ENCODE measurements around the gene EXOC1. TPM values are rescaled to one million over a fixed set of nuclear protein-coding genes. Genes with fewer than 3 reads are reported as not detected.

Gene EXOC1
- total and polyA plus RNA-seq, 2 experiments from 2014 or later: 13.4 to 22.2 TPM

DNA sequence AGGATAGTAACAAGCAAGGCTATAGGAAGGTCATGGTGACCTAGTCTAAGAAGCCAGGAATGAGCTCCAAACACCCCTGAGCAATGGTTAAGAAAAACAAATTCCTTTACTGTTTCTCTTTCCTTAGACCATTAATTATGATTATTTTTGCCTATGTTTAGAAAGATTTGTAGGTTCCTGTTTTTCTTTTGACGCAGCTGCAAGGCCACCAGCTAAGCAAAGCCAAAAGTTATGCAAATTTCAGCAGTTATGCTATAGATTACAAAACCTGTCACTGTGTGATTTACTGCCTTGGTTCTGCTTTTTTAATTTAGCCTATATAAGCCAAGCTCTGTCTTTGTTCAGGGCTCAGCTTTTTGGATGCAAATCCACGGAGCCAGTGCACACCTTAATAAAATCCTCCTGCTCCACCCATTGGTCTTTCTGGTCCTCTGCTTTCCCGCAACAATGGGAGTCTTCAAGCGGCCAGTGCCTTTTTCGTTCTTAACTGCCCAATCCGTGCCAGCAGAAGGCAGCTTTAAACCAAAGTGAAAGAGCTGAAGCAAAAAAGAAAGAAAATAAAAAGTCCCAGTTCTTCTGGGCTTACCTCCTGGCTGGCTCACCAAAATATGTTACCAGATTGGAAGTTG lies 93.9 kb downstream of the EXOC1 start:
- H3K4me3 Mint-ChIP-seq: peak overlapping the region; percentile 8; the same call in 1 of the 3 replicates
- peaks cover 26% of the 10 kb centered on the region for H3K79me2 ChIP-seq (replicated peaks; ENCODE audit: insufficient read depth)
- ATAC-seq (no peak), DNase-seq (ENCODE audit: low spot score) (no peak)
- peaks cover 6% of the 10 kb centered on the region for H3F3A ChIP-seq (replicated peaks; ENCODE audit: low read depth)
- TF ChIP-seq POLR2AphosphoS5 (IDR thresholded peaks at IDR 0.05; ENCODE audit: low read depth) (no peak), ZNF331 (CRISPR knock-in tag; IDR thresholded peaks at IDR 0.05; ENCODE audit: low read depth) (no peak), CREB1 (CRISPR knock-in tag; IDR thresholded peaks at IDR 0.05; ENCODE audit: low read depth) (no peak), ZNF114 (CRISPR knock-in tag; IDR thresholded peaks at IDR 0.05) (no peak), EZH2phosphoT487 (IDR thresholded peaks at IDR 0.05; ENCODE audit: unreplicated experiment) (no peak), STAT1 (IDR thresholded peaks at IDR 0.05; ENCODE audit: unreplicated experiment) (no peak), NANOG (IDR thresholded peaks at IDR 0.05; ENCODE audit: borderline replicate concordance) (no peak), EZH2 (IDR thresholded peaks at IDR 0.05; ENCODE audit: low read depth, unreplicated experiment) (no peak), JUNB (IDR thresholded peaks at IDR 0.05; ENCODE audit: unreplicated experiment) (no peak)
- TF ChIP-seq, protein P1, sequence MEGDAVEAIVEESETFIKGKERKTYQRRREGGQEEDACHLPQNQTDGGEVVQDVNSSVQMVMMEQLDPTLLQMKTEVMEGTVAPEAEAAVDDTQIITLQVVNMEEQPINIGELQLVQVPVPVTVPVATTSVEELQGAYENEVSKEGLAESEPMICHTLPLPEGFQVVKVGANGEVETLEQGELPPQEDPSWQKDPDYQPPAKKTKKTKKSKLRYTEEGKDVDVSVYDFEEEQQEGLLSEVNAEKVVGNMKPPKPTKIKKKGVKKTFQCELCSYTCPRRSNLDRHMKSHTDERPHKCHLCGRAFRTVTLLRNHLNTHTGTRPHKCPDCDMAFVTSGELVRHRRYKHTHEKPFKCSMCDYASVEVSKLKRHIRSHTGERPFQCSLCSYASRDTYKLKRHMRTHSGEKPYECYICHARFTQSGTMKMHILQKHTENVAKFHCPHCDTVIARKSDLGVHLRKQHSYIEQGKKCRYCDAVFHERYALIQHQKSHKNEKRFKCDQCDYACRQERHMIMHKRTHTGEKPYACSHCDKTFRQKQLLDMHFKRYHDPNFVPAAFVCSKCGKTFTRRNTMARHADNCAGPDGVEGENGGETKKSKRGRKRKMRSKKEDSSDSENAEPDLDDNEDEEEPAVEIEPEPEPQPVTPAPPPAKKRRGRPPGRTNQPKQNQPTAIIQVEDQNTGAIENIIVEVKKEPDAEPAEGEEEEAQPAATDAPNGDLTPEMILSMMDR (conservative IDR thresholded peaks at IDR 0.05; ENCODE audit: low read depth in 2 of 2): no peak
- TF ChIP-seq, protein P2, sequence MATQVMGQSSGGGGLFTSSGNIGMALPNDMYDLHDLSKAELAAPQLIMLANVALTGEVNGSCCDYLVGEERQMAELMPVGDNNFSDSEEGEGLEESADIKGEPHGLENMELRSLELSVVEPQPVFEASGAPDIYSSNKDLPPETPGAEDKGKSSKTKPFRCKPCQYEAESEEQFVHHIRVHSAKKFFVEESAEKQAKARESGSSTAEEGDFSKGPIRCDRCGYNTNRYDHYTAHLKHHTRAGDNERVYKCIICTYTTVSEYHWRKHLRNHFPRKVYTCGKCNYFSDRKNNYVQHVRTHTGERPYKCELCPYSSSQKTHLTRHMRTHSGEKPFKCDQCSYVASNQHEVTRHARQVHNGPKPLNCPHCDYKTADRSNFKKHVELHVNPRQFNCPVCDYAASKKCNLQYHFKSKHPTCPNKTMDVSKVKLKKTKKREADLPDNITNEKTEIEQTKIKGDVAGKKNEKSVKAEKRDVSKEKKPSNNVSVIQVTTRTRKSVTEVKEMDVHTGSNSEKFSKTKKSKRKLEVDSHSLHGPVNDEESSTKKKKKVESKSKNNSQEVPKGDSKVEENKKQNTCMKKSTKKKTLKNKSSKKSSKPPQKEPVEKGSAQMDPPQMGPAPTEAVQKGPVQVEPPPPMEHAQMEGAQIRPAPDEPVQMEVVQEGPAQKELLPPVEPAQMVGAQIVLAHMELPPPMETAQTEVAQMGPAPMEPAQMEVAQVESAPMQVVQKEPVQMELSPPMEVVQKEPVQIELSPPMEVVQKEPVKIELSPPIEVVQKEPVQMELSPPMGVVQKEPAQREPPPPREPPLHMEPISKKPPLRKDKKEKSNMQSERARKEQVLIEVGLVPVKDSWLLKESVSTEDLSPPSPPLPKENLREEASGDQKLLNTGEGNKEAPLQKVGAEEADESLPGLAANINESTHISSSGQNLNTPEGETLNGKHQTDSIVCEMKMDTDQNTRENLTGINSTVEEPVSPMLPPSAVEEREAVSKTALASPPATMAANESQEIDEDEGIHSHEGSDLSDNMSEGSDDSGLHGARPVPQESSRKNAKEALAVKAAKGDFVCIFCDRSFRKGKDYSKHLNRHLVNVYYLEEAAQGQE (IDR thresholded peaks at IDR 0.05; ENCODE audit: unreplicated experiment): no peak
- TF ChIP-seq, protein P3, sequence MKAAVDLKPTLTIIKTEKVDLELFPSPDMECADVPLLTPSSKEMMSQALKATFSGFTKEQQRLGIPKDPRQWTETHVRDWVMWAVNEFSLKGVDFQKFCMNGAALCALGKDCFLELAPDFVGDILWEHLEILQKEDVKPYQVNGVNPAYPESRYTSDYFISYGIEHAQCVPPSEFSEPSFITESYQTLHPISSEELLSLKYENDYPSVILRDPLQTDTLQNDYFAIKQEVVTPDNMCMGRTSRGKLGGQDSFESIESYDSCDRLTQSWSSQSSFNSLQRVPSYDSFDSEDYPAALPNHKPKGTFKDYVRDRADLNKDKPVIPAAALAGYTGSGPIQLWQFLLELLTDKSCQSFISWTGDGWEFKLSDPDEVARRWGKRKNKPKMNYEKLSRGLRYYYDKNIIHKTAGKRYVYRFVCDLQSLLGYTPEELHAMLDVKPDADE (IDR thresholded peaks at IDR 0.05): no peak
- TF ChIP-seq, protein P4, sequence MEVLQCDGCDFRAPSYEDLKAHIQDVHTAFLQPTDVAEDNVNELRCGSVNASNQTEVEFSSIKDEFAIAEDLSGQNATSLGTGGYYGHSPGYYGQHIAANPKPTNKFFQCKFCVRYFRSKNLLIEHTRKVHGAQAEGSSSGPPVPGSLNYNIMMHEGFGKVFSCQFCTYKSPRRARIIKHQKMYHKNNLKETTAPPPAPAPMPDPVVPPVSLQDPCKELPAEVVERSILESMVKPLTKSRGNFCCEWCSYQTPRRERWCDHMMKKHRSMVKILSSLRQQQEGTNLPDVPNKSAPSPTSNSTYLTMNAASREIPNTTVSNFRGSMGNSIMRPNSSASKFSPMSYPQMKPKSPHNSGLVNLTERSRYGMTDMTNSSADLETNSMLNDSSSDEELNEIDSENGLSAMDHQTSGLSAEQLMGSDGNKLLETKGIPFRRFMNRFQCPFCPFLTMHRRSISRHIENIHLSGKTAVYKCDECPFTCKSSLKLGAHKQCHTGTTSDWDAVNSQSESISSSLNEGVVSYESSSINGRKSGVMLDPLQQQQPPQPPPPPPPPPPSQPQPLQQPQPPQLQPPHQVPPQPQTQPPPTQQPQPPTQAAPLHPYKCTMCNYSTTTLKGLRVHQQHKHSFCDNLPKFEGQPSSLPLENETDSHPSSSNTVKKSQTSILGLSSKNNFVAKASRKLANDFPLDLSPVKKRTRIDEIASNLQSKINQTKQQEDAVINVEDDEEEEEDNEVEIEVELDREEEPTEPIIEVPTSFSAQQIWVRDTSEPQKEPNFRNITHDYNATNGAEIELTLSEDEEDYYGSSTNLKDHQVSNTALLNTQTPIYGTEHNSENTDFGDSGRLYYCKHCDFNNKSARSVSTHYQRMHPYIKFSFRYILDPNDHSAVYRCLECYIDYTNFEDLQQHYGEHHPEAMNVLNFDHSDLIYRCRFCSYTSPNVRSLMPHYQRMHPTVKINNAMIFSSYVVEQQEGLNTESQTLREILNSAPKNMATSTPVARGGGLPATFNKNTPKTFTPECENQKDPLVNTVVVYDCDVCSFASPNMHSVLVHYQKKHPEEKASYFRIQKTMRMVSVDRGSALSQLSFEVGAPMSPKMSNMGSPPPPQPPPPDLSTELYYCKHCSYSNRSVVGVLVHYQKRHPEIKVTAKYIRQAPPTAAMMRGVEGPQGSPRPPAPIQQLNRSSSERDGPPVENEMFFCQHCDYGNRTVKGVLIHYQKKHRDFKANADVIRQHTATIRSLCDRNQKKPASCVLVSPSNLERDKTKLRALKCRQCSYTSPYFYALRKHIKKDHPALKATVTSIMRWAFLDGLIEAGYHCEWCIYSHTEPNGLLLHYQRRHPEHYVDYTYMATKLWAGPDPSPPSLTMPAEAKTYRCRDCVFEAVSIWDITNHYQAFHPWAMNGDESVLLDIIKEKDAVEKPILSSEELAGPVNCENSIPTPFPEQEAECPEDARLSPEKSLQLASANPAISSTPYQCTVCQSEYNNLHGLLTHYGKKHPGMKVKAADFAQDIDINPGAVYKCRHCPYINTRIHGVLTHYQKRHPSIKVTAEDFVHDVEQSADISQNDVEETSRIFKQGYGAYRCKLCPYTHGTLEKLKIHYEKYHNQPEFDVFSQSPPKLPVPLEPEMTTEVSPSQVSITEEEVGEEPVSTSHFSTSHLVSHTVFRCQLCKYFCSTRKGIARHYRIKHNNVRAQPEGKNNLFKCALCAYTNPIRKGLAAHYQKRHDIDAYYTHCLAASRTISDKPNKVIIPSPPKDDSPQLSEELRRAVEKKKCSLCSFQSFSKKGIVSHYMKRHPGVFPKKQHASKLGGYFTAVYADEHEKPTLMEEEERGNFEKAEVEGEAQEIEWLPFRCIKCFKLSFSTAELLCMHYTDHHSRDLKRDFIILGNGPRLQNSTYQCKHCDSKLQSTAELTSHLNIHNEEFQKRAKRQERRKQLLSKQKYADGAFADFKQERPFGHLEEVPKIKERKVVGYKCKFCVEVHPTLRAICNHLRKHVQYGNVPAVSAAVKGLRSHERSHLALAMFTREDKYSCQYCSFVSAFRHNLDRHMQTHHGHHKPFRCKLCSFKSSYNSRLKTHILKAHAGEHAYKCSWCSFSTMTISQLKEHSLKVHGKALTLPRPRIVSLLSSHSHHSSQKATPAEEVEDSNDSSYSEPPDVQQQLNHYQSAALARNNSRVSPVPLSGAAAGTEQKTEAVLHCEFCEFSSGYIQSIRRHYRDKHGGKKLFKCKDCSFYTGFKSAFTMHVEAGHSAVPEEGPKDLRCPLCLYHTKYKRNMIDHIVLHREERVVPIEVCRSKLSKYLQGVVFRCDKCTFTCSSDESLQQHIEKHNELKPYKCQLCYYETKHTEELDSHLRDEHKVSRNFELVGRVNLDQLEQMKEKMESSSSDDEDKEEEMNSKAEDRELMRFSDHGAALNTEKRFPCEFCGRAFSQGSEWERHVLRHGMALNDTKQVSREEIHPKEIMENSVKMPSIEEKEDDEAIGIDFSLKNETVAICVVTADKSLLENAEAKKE (CRISPR knock-in tag; IDR thresholded peaks at IDR 0.05): no peak
- H3K4me3 ChIP-seq: no peak overlapping the region
- H3K36me3 Mint-ChIP-seq (ENCODE audit: low read depth): peaks cover 5% of the 10 kb centered on the region
- H3K27ac Mint-ChIP-seq: no peak overlapping the region
- peaks cover 26% of the 10 kb centered on the region for H3K4me1 ChIP-seq (ENCODE audit: insufficient read depth)
- no peak overlapping the region for H2AFZ ChIP-seq
- H4K20me1 ChIP-seq (replicated peaks; ENCODE audit: insufficient read depth): no peaks in the 10 kb centered on the region; the same call in 1 of the 2 replicates
- H3K4me2 ChIP-seq: peak overlapping the region; percentile 73; the same call in 1 of the 2 replicates
- 0 out of 2 replicates have a peak, but pooled peaks cover 6% of the 10 kb centered on the region for H3K9me2 ChIP-seq (ENCODE audit: insufficient read depth)
- peaks cover 25% of the 10 kb centered on the region for H3K4me1 Mint-ChIP-seq
- no peaks in the 10 kb centered on the region for H3K36me3 ChIP-seq (ENCODE audit: insufficient read depth)
- H3K9me3 Mint-ChIP-seq: no peaks in the 10 kb centered on the region
- H3K27me3 Mint-ChIP-seq (ENCODE audit: insufficient read depth, low read depth, poor library complexity): peaks cover 4% of the 10 kb centered on the region
- H3K27ac ChIP-seq (ENCODE audit: low read depth): no peak overlapping the region
- no peaks in the 10 kb centered on the region for H3K27me3 ChIP-seq (ENCODE audit: insufficient read depth)
